Measurements from ENCODE around the gene PROM2. TPM values are rescaled to one million over a fixed set of nuclear protein-coding genes. Genes with fewer than 3 reads are reported as not detected.

PROM2 gene
- total RNA-seq, 1 donor from 2014 or later, result 2.3 TPM

DNA sequence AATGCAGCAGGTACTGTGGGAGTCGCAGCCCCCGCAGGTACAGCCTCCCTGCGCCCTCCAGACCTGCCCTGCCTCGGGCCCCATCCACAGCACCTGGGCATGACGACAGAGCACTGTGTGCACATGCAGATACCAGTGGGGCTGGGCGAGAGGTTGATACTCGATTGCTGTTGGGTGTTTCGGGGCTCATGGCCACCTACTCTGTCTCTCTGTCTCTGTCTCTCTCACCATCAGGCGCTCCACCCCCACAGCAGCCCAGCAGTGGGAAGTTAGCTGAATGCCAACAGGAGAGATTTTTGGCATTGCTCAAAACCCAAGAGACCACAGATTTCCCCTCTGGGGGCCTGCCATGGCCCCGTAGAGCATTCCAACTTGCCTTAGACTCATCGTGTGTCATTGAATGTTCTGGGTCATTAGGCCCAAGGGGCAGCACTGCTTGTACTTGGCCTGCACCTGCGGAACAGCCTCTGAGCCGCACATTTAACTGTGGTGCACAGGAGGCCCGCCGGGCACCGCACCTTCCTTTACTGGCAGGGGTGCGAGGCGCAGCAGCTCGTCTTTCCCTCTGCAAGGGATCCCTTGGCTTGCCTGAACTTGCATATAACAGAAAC, 41.7 kb downstream of the PROM2 start:
- no peaks in the 10 kb centered on the region for H3K27me3 ChIP-seq (ENCODE audit: control insufficient read depth, insufficient read depth, low read length)
- H3K4me3 ChIP-seq (ENCODE audit: low read depth, low read length), result no peak overlapping the region
- TF ChIP-seq, protein P1, sequence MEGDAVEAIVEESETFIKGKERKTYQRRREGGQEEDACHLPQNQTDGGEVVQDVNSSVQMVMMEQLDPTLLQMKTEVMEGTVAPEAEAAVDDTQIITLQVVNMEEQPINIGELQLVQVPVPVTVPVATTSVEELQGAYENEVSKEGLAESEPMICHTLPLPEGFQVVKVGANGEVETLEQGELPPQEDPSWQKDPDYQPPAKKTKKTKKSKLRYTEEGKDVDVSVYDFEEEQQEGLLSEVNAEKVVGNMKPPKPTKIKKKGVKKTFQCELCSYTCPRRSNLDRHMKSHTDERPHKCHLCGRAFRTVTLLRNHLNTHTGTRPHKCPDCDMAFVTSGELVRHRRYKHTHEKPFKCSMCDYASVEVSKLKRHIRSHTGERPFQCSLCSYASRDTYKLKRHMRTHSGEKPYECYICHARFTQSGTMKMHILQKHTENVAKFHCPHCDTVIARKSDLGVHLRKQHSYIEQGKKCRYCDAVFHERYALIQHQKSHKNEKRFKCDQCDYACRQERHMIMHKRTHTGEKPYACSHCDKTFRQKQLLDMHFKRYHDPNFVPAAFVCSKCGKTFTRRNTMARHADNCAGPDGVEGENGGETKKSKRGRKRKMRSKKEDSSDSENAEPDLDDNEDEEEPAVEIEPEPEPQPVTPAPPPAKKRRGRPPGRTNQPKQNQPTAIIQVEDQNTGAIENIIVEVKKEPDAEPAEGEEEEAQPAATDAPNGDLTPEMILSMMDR (IDR thresholded peaks at IDR 0.05; ENCODE audit: insufficient read depth, low read length, poor library complexity, severe bottlenecking), result no peak
- no peaks in the 10 kb centered on the region for H3K36me3 ChIP-seq (ENCODE audit: control insufficient read depth, insufficient read depth, low read length)
- DNase-seq (ENCODE audit: low read depth), result peak; percentile 96

GRCh38 chr2:95316466-95317122, 42.3 kb downstream of the PROM2 start:
- Histone ChIP-seq H3K4me3 (ENCODE audit: low read depth, low read length) (no peak overlapping the region), H3K27me3 (ENCODE audit: control insufficient read depth, insufficient read depth, low read length) (no peaks in the 10 kb centered on the region), H3K36me3 (ENCODE audit: control insufficient read depth, insufficient read depth, low read length) (no peaks in the 10 kb centered on the region)
- TF ChIP-seq, protein P1 (IDR thresholded peaks at IDR 0.05; ENCODE audit: insufficient read depth, low read length, poor library complexity, severe bottlenecking), result no peak
- DNase-seq (ENCODE audit: low read depth), result no peak

- Histone ChIP-seq H3K27me3 (ENCODE audit: control insufficient read depth, insufficient read depth, low read length) (no peaks in the 10 kb centered on the region), H3K4me3 (ENCODE audit: low read depth, low read length) (no peak overlapping the region), H3K36me3 (ENCODE audit: control insufficient read depth, insufficient read depth, low read length) (no peaks in the 10 kb centered on the region)
- TF ChIP-seq, protein P1 (IDR thresholded peaks at IDR 0.05; ENCODE audit: insufficient read depth, low read length, poor library complexity, severe bottlenecking), result no peak
- no peak for DNase-seq (ENCODE audit: low read depth)
Measured at GRCh38 chr2:95317123-95317500, 42.9 kb downstream of the PROM2 start.

DNA sequence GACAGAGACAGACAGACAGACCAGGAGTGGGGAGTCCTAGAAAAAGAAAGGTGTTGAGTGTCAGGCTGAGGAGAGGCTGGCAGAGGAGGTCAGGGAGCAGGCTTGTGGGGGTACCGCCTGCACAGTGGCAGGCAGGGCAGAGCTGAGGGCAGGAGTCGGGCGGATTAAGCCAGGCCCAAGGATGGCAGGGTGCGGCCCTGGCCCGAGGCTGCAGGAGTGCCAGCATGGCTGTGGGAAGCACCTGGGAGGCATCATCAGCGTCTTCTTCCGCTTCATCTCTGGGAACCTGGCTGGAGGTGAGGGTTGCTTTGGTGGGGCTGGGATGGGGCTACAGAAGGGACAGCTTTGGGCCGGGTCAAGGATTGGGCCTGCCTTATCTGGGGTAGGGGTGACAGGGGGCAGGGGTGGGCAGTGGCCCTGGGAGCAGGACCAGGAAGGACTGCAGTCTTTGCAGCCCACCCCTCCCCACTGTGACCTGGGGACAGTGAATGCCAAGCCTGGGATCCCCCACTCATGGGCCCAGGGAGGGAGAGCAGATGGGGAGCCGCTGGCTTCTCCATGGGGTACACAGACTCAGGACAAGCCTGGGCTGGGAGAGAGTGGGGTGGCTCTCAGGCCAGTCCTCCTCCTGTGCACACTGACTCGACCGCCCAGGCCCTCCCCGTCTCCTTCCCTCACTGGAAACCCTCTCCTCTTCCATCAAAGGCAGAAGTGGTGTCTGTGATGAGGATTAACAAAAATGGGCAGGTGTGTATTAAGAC, 43.6 kb downstream of the PROM2 start:
- no peaks in the 10 kb centered on the region for H3K27me3 ChIP-seq (ENCODE audit: control insufficient read depth, insufficient read depth, low read length)

DNA sequence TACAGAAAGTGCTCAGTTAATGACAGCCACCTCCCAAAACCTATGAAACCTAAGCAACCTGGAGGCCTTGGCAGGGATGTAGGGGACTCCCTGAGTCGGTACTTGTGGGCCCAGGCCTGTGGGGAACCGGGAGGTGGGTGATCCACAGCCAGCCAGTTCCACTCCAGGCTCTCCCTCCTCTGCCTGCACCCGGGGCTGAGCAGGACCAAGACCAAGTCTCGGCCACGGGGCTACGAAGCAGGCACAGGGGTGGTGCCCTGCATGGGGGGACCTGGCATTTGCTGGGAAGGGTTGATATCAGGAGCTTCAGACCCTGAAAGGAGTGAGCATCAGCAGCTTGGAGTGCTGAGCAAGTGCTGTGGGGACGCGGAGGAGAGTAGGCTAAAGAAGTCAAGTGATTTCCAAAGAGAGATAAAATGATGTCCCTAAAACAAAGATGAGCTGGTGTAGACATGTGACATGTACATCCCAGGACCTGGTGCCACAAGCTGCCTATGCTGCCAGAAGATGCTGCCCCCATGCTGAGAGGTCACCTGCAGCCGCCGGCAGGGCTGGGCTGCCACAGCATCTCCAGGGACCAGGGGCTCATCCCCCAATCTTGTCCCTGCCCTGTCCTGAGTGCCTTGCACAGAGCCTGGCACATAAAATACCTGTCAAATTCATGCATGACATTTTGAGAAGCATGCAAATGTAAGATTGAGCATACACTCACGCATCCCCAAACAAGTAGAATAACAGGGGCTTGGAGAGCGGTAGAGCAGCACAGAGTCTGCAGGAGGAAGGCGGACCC, 44.4 kb downstream of the PROM2 start:
- no peak for DNase-seq (ENCODE audit: low read depth)
- Histone ChIP-seq H3K27me3 (ENCODE audit: control insufficient read depth, insufficient read depth, low read length) (no peaks in the 10 kb centered on the region), H3K36me3 (ENCODE audit: control insufficient read depth, insufficient read depth, low read length) (no peaks in the 10 kb centered on the region), H3K4me3 (ENCODE audit: low read depth, low read length) (no peak overlapping the region)
- TF ChIP-seq, protein P1 (IDR thresholded peaks at IDR 0.05; ENCODE audit: insufficient read depth, low read length, poor library complexity, severe bottlenecking), result no peak

More for the DNA sequence above, 43.6 kb downstream of the PROM2 start:
- TF ChIP-seq, protein P1 (IDR thresholded peaks at IDR 0.05; ENCODE audit: insufficient read depth, low read length, poor library complexity, severe bottlenecking), result no peak
- no peak for DNase-seq (ENCODE audit: low read depth)
- H3K36me3 ChIP-seq (ENCODE audit: control insufficient read depth, insufficient read depth, low read length), result no peaks in the 10 kb centered on the region
- H3K4me3 ChIP-seq (ENCODE audit: low read depth, low read length), result no peak overlapping the region
